Psoas muscle (tissue), 8 donors: Measurements from ENCODE around the gene SLC7A14. TPM values are rescaled to one million over a fixed set of nuclear protein-coding genes. Genes with fewer than 3 reads are reported as not detected.

Experiments
- ATAC-seq, 4 donors: fragments of 200-7000 bp; cut with Tn5 transposase; one replicate each; pipeline ENCODE4 v1.9.1; 2020; ENCODE audit warnings: moderate library complexity in 3 of 4, mild to moderate bottlenecking in 2 of 4
- DNase-seq, 2 donors: peaks; one replicate each; pipeline ENCODE4 v3.0.0-alpha.2; 2020
- H3K27ac ChIP-seq: fragments of 200-600 bp; one replicate; pipeline ENCODE4 v1.8.0; 2022
- H3K27me3 ChIP-seq, 3 donors: fragments of 200-600 bp in 1 of 3; one replicate each; pipeline versions ENCODE4 v1.6.1 to v1.8.0; 2013 to 2022; ENCODE audit warnings: low read length in 2 of 3, mild to moderate bottlenecking in 2 of 3, moderate library complexity in 1 of 3; ENCODE audit not compliant: insufficient read depth in 3 of 3
- H3K36me3 ChIP-seq, 2 donors: fragments of 200-600 bp in 1 of 2; one replicate each; pipeline versions ENCODE4 v1.6.1 to v1.8.0; 2013 to 2022; ENCODE audit warnings: low read depth in 1 of 2, mild to moderate bottlenecking in 1 of 2, moderate library complexity in 1 of 2; ENCODE audit not compliant: insufficient read depth in 1 of 2
- H3K4me1 ChIP-seq: fragments of 200-600 bp; one replicate; pipeline ENCODE4 v1.8.0; 2022
- H3K4me3 ChIP-seq: fragments of 200-600 bp; one replicate; pipeline ENCODE4 v1.8.0; 2022; ENCODE audit warnings: mild to moderate bottlenecking
- H3K9me3 ChIP-seq: fragments of 200-600 bp; one replicate; pipeline ENCODE4 v1.8.0; 2022
- CTCF ChIP-seq: fragments of 200-600 bp; IDR thresholded peaks from one replicate; pipeline ENCODE4 v1.8.0; 2022; ENCODE audit warnings: antibody characterized with exemption
- WGBS, 3 donors: extraction: QIAGEN DNeasy Blood & Tissue Kit; methylation state at CpG; one replicate each; pipeline versions ENCODE4 v1.1.6 to v1.1.7; 2013; 5-methylcytosine and 5-hydroxymethylcytosine counted together
- intact Hi-C, 2 donors: fragments of 100-400 bp; cut with DNase I; formaldehyde crosslinking; loops; one replicate each; pipeline versions ENCODE4 v1.11.0 to v1.14.2; 2022
- polyA plus RNA-seq, 3 donors: library from polyadenylated mRNA; stranded (reverse); fragments of 200-250 nt; gene quantifications; one replicate each; pipeline ENCODE4 v1.2.3, GENCODE V29; 2013
- total RNA-seq, 4 donors: library from RNA; stranded (reverse); fragmentation: NEBNext Ultra II Directional in 2 of 4; extraction: Animal tissue kit (Norgen Biotek cat#: 25700) in 2 of 4; gene quantifications; one replicate each; pipeline versions ENCODE4 v1.2.1 to v1.2.4, GENCODE V29; 2021 to 2023
- donor health status: healthy with polysubstance abuse.
- donor health status: DM: no; HTN: no; CAD: no; lungs with moderate emphysema.
- donor health status: Bipolar disorder and iron deficiency.
- donor health status: healthy.
- donor health status: DM: yes; HTN: yes; CAD: no.
- donor health status: DM: no; HTN: no; CAD: no.
- donor health status: DM: no; HTN: no; CAD: no.
- donor health status: DM: yes; HTN: yes; CAD: no.

SLC7A14 gene
- total and polyA plus RNA-seq, 7 donors: under 0.01 to 0.04 (median 0.01) TPM; not detected in 4

DNA sequence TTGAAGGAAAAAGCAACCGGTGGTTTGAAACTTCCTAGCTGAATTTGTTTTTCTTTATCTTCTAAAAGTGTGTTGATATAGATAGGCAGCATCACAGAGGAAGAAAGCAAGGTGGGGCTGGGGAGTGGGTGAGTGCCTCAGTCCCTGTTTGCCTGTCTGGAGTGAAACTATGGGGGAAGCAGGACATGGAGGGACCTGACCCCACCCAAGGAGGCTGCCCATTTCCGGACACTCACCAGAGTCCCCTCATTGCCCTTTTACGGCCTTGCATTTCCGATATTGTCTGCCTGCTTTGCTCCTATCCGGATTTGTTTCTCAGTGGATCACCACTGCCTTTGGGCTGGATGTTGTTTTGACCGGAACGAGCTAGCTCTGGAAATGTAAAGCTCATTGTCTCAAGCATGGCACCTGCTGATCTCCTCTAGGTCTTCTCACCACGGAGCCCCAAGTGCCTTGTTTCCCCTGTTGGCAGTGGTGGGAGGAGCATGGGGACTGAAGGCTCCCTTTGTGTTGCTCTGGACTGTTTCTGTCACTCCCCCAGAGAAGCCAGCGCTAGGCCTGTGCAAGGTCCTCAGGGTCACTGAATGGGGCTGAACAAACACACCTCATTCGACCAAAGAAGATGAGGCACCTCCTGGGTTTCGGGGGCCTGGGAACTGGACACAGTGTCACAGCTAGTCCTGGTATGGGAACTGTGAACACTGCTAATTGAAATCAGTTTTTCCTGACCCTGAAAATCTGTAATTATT lies 160.2 kb downstream of the SLC7A14 start:
- 54 to 62% (median 55%) methylated on average over 11 of the region's 11 CpGs for WGBS, 3 donors
- Histone ChIP-seq H3K36me3 (no peaks in the 10 kb centered on the region), H3K27ac (no peak overlapping the region), H3K4me3 (no peak overlapping the region), H3K27me3 (no peaks in the 10 kb centered on the region), H3K4me1 (no peaks in the 10 kb centered on the region), H3K9me3 (no peaks in the 10 kb centered on the region)
- intact Hi-C loops: no loop called here
- no peak for DNase-seq
- no peak for ATAC-seq
- TF ChIP-seq CTCF: no peak

- no peak for ATAC-seq
- Histone ChIP-seq H3K4me3 (no peak overlapping the region), H3K9me3 (no peaks in the 10 kb centered on the region), H3K27ac (no peak overlapping the region), H3K36me3 (no peaks in the 10 kb centered on the region), H3K27me3 (peaks cover 0 to 3% (median 0%) of the 10 kb centered on the region in 3 donors), H3K4me1 (no peaks in the 10 kb centered on the region)
- intact Hi-C loops: no loop called here
- no peak for DNase-seq
- 80 to 84% (median 83%) methylated on average over 8 of the region's 8 CpGs for WGBS, 3 donors
- TF ChIP-seq CTCF: no peak
Observed at GRCh38 chr3:170424879-170425278, 161.0 kb downstream of the SLC7A14 start.

DNA sequence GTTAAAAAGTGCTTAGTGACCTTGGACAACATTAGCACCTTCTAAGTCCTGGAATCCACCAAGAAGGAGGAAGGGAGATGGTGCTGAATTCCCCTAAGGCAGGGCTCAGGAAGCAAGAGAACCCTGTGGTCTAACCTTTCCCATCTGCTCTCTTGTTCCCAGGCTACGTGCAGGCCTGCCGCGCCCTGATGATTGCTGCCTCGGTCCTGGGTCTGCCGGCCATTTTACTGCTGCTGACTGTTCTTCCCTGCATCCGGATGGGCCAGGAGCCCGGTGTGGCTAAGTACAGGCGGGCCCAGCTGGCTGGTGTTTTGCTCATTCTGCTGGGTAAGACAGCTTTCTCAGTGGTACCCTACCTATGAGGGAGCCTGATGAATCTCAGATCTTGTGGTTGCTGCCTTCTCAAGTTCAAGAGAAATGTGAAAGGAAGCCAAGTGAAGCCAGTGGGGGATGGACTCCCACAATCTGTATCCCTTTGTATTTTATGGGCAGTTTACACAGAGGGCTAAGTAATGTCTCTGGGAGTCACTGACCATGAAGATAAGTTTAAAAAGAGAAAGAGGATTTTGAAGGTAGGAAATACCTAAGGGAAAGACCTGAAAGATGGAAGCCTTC lies 162.8 kb downstream of the SLC7A14 start:
- ATAC-seq: no peak
- H3K36me3 ChIP-seq: no peaks in the 10 kb centered on the region

DNA sequence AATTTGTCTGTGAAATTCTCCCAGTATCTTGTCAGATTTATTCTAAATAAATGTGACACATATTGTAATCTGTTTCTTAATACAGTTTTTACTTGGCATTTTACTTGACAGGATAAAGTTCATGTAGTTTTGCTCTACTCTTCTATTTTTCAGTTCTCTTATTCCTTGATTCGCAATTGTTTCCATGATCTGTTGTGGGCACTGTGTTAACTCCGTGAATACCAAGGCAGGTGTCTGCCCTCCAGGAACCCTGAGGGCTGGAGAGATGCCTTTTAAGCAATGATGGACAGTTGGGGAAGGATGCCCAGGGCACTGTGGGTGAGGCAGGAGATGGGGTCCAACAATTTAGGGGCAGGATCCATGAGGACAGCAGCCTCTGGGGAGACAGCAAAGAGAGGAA lies 164.1 kb downstream of the SLC7A14 start:
- Histone ChIP-seq H3K36me3 (no peaks in the 10 kb centered on the region), H3K27me3 (peaks cover 0 to 33% (median 7%) of the 10 kb centered on the region in 3 donors), H3K4me3 (no peak overlapping the region), H3K9me3 (no peaks in the 10 kb centered on the region), H3K4me1 (peaks cover 9% of the 10 kb centered on the region), H3K27ac (no peak overlapping the region)
- intact Hi-C loops: no loop called here
- no peak for ATAC-seq
- 79 to 84% (median 80%) methylated on average over 2 of the region's 2 CpGs for WGBS, 3 donors
- DNase-seq: no peak
- TF ChIP-seq CTCF: no peak

More for the DNA sequence above, 162.8 kb downstream of the SLC7A14 start:
- intact Hi-C loops: no loop called here
- Histone ChIP-seq H3K9me3 (no peaks in the 10 kb centered on the region), H3K4me1 (peaks cover 7% of the 10 kb centered on the region), H3K27ac (no peak overlapping the region), H3K4me3 (no peak overlapping the region), H3K27me3 (peaks cover 0 to 19% (median 7%) of the 10 kb centered on the region in 3 donors)
- 76 to 85% (median 83%) methylated on average over 8 of the region's 8 CpGs for WGBS, 3 donors
- no peak for TF ChIP-seq CTCF
- DNase-seq: no peak
